ENCODE results near the gene HOXC13.

- TF ChIP-seq CTCF (IDR thresholded peaks at IDR 0.05; ENCODE audit: low read depth, low read length, poor library complexity, severe bottlenecking) (no peak), EZH2phosphoT487 (IDR thresholded peaks at IDR 0.05; ENCODE audit: borderline replicate concordance, low read length) (no peak; the same call in 1 of the 2 replicates)
Observed at GRCh38 chr12:53992377-53992889, 53.8 kb downstream of the HOXC13 start.

Measured in DOHH2 (cell line).